ENCODE measurements around the gene ATP6V1G1.

GRCh38 chr9:114629563-114630090 is 42.1 kb downstream of the ATP6V1G1 start:
- TF ChIP-seq CTCF (IDR thresholded peaks at IDR 0.05) (no peak), POLR2A (IDR thresholded peaks at IDR 0.05) (no peak)
